Neuronal stem cell (in vitro differentiated cells): ENCODE data around the gene OR11H7.

Experiments used
- DNase-seq: peaks from one replicate; pipeline ENCODE4 v3.0.0-alpha.2; 2013; ENCODE audit warnings: low spot score
- H2AFZ ChIP-seq: one replicate; pipeline ENCODE4 v1.6.1; 2013; ENCODE audit warnings: mild to moderate bottlenecking, low read length, inconsistent platforms
- H2AK5ac ChIP-seq: 2 replicates; pipeline ENCODE4 v1.6.1; 2013; ENCODE audit warnings: low read depth, mild to moderate bottlenecking, inconsistent platforms, low read length, moderate library complexity, mixed read lengths
- H2BK120ac ChIP-seq: 2 replicates; pipeline ENCODE4 v1.6.1; 2013; ENCODE audit warnings: low read depth, mild to moderate bottlenecking, inconsistent platforms, low read length, moderate library complexity, mixed read lengths
- H2BK12ac ChIP-seq: one replicate; pipeline ENCODE4 v1.6.1; 2013; ENCODE audit warnings: low read length, inconsistent platforms
- H2BK15ac ChIP-seq: 2 replicates; pipeline ENCODE4 v1.6.1; 2013; ENCODE audit warnings: mild to moderate bottlenecking, low read length, inconsistent platforms, mixed read lengths
- H2BK5ac ChIP-seq: one replicate; pipeline ENCODE4 v1.6.1; 2013; ENCODE audit warnings: inconsistent platforms, mild to moderate bottlenecking, low read length, moderate library complexity
- H3K14ac ChIP-seq: one replicate; pipeline ENCODE4 v1.6.1; 2013; ENCODE audit warnings: low read length, inconsistent platforms
- H3K18ac ChIP-seq: 2 replicates; pipeline ENCODE4 v1.6.1; 2013; ENCODE audit warnings: low read length, inconsistent platforms
- H3K23ac ChIP-seq: 2 replicates; pipeline ENCODE4 v1.6.1; 2013; ENCODE audit warnings: low read depth, mild to moderate bottlenecking, mixed read lengths, low read length, inconsistent platforms; ENCODE audit not compliant: poor library complexity
- H3K27ac ChIP-seq: replicated peaks from 3 replicates; pipeline ENCODE4 v1.5.1; 2013; ENCODE audit warnings: low read length, inconsistent platforms
- H3K27me3 ChIP-seq, 3 experiments: 2 replicates each; pipeline ENCODE4 v1.6.1; 2013; ENCODE audit warnings: low read length in 3 of 3, mild to moderate bottlenecking in 2 of 3, inconsistent platforms in 1 of 3, low read depth in 1 of 3, mixed read lengths in 1 of 3, moderate library complexity in 1 of 3; ENCODE audit not compliant: control insufficient read depth in 3 of 3, insufficient read depth in 3 of 3
- H3K36me3 ChIP-seq, 2 donors: replicated peaks in 1 of 2; 2 replicates each; pipeline ENCODE4 v1.6.1; 2013; ENCODE audit warnings: low read length in 2 of 2; ENCODE audit not compliant: control insufficient read depth in 2 of 2, insufficient read depth in 2 of 2
- H3K4ac ChIP-seq: 2 replicates; pipeline ENCODE4 v1.6.1; 2013; ENCODE audit warnings: inconsistent platforms, mild to moderate bottlenecking, low read length, moderate library complexity
- H3K4me1 ChIP-seq, 2 donors: 1 replicate in 1 of 2; 2 replicates in 1 of 2; pipeline ENCODE4 v1.6.1; 2013; ENCODE audit warnings: low read length in 2 of 2, low read depth in 1 of 2; ENCODE audit not compliant: control insufficient read depth in 2 of 2, insufficient read depth in 1 of 2
- H3K4me2 ChIP-seq: one replicate; pipeline ENCODE4 v1.6.1; 2013; ENCODE audit warnings: mild to moderate bottlenecking, low read length, inconsistent platforms; ENCODE audit not compliant: insufficient read depth, poor library complexity, severe bottlenecking
- H3K4me3 ChIP-seq, 2 donors: 2 replicates each; pipeline ENCODE4 v1.5.1; 2013; ENCODE audit warnings: low read length in 2 of 2, mild to moderate bottlenecking in 2 of 2, inconsistent platforms in 1 of 2, moderate library complexity in 1 of 2
- H3K79me1 ChIP-seq: one replicate; pipeline ENCODE4 v1.6.1; 2013; ENCODE audit warnings: low read depth, mild to moderate bottlenecking, inconsistent platforms, low read length, moderate library complexity
- H3K9ac ChIP-seq: one replicate; pipeline ENCODE4 v1.6.1; 2013; ENCODE audit warnings: mild to moderate bottlenecking, low read depth, low read length, inconsistent platforms; ENCODE audit not compliant: poor library complexity
- H3K9me3 ChIP-seq, 2 donors: replicated peaks in 1 of 2; 2 replicates each; pipeline versions ENCODE3 to v1.6.1; 2013; ENCODE audit warnings: low read length in 2 of 2, mild to moderate bottlenecking in 2 of 2, inconsistent platforms in 1 of 2, low read depth in 1 of 2, mixed read lengths in 1 of 2, moderate library complexity in 1 of 2; ENCODE audit not compliant: control insufficient read depth in 2 of 2, insufficient read depth in 1 of 2
- H4K8ac ChIP-seq: one replicate; pipeline ENCODE4 v1.6.1; 2013; ENCODE audit warnings: low read depth, mild to moderate bottlenecking, inconsistent platforms, low read length, moderate library complexity
- H4K91ac ChIP-seq: one replicate; pipeline ENCODE4 v1.6.1; 2013; ENCODE audit warnings: low read length, low read depth, mild to moderate bottlenecking, inconsistent platforms; ENCODE audit not compliant: poor library complexity
- WGBS, 2 donors: extraction: QIAGEN DNeasy Blood & Tissue Kit; methylation state at CpG; one replicate each; pipeline ENCODE4 v1.1.7; 2013; ENCODE audit warnings: missing lambda C conversion rate in 2 of 2, mixed read lengths in 1 of 2; ENCODE audit not compliant: insufficient read length in 2 of 2, insufficient replicate concordance in 1 of 2; ENCODE audit errors: extremely low coverage in 2 of 2; 5-methylcytosine and 5-hydroxymethylcytosine counted together

Gene OR11H7

DNA sequence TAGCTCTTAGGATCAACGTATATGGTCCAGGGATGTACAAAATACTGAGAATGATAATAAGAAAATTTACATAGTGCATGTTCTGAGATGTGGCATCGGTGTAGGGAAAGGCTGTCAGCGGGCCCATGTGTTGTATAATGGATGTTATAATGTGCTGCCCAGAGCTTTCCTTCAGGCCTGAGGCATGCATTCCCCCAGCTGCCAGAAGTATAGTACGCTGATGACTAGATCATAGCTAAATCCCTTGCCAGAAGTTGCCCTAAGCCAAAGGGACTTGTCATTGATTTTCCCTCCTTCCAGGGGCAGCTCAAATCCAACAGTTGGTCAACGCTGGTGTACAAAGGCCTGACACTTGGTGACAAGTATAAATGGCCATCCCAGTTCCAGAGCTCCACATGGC, 44.6 kb upstream of the OR11H7 start:
- Histone ChIP-seq H3K27me3 (peaks cover 0 to 2% (median 0%) of the 10 kb centered on the region in 3 experiments), H2AK5ac (no peak overlapping the region), H3K4ac (no peak overlapping the region), H3K18ac (no peak overlapping the region), H3K4me1 (no peaks in the 10 kb centered on the region), H2BK15ac (no peak overlapping the region), H2BK12ac (no peak overlapping the region), H3K9ac (no peak overlapping the region), H2BK120ac (no peak overlapping the region), H2BK5ac (no peak overlapping the region), H4K8ac (no peak overlapping the region), H3K36me3 (no peaks in the 10 kb centered on the region), H3K23ac (no peak overlapping the region), H3K14ac (no peak overlapping the region), H3K4me2 (no peak overlapping the region), H2AFZ (no peak overlapping the region), H3K9me3 (peaks cover 0 to 25% of the 10 kb centered on the region in 2 donors), H3K27ac (no peak overlapping the region), H3K79me1 (peaks cover 2% of the 10 kb centered on the region), H4K91ac (no peak overlapping the region), H3K4me3 (no peak overlapping the region)
- WGBS, 2 donors, result no CpG with 5 or more reads among the region's 5 CpGs
- DNase-seq, result no peak

DNA sequence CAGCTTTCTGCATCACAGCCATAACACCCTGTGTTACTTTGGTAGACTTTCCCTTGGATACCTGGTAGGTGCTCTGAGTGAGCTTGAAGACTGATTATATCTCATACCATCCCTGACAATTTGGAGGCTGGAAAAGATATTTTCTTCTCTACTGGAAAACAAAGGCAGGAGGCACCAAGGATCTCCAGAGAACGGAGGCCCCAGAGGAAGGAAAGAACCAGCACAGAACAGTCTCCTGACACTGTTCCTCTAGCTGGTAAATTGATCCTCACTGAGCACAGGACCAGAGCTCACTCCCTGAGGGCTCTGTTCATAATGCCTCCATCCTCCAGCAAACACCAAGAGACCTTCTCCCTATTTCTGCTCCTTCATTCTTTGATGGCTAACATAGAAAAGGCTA, 38.2 kb upstream of the OR11H7 start, which contains the start of gene OR11G2:
TSS of gene OR11G2 (plus strand) at position 301 of the 400 bp plus-strand sequence. CDS start 6,542 bp downstream, outside the sequence.
- Histone ChIP-seq H3K27me3 (peaks cover 0 to 13% (median 0%) of the 10 kb centered on the region in 3 experiments), H4K91ac (no peak within 1 kb of the TSS), H3K9ac (no peak within 1 kb of the TSS), H3K27ac (no peak within 1 kb of the TSS), H2AFZ (no peak within 1 kb of the TSS), H3K4me3 (no peak within 1 kb of the TSS), H3K4me2 (no peak within 1 kb of the TSS), H2BK120ac (no peak within 1 kb of the TSS), H3K36me3 (no peaks in the 10 kb centered on the region), H3K4ac (no peak within 1 kb of the TSS), H3K79me1 (peaks cover 2% of the 10 kb centered on the region), H3K18ac (no peak within 1 kb of the TSS), H3K23ac (no peak within 1 kb of the TSS), H2BK15ac (no peak within 1 kb of the TSS), H2AK5ac (no peak within 1 kb of the TSS), H3K14ac (no peak within 1 kb of the TSS), H3K9me3 (peaks cover 0 to 22% of the 10 kb centered on the region in 2 donors), H3K4me1 (no peaks in the 10 kb centered on the region), H2BK5ac (no peak within 1 kb of the TSS), H2BK12ac (no peak within 1 kb of the TSS), H4K8ac (no peak within 1 kb of the TSS)
- WGBS, 2 donors, result no CpG with 5 or more reads among the region's 1 CpG
- no peak for DNase-seq

DNA sequence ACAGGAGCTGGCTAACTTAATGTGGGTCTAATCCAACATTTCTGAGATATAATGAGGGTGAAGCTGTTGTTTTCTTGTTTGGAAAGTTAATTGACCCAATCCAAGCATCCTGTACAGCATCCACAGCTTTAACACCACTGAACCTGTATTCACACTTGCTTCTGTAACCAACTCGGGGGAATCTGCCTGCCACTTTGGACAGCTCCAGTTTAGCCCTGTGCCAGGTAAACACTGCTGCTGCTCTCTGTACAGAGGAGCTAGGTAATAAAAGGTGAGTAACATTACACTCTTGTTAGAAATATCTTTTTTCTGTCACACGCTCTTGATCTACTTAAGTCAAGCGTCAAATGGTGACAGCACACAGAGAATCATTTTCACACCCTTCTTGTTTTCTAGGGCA, 37.4 kb upstream of the OR11H7 start:
- H3K36me3 ChIP-seq, result no peaks in the 10 kb centered on the region
- H4K91ac ChIP-seq, result no peak overlapping the region
- no peak overlapping the region for H2AFZ ChIP-seq
- DNase-seq, result no peak
- H2BK15ac ChIP-seq, result no peak overlapping the region
- no peak overlapping the region for H3K23ac ChIP-seq
- WGBS, 2 donors, result no CpG with 5 or more reads among the region's 3 CpGs
- H3K4me2 ChIP-seq, result no peak overlapping the region
- H3K4me1 ChIP-seq, result no peaks in the 10 kb centered on the region
- peaks cover 0 to 15% (median 0%) of the 10 kb centered on the region in 3 experiments for H3K27me3 ChIP-seq
- no peak overlapping the region for H3K14ac ChIP-seq
- H2BK120ac ChIP-seq, result no peak overlapping the region
- no peak overlapping the region for H3K4me3 ChIP-seq
- no peak overlapping the region for H3K4ac ChIP-seq
- H3K9me3 ChIP-seq, result peaks cover 0 to 25% of the 10 kb centered on the region in 2 donors
- no peak overlapping the region for H3K27ac ChIP-seq
- no peak overlapping the region for H3K18ac ChIP-seq
- peaks cover 2% of the 10 kb centered on the region for H3K79me1 ChIP-seq
- H2BK5ac ChIP-seq, result no peak overlapping the region
- no peak overlapping the region for H2BK12ac ChIP-seq
- no peak overlapping the region for H4K8ac ChIP-seq
- H2AK5ac ChIP-seq, result no peak overlapping the region
- H3K9ac ChIP-seq, result no peak overlapping the region

DNA sequence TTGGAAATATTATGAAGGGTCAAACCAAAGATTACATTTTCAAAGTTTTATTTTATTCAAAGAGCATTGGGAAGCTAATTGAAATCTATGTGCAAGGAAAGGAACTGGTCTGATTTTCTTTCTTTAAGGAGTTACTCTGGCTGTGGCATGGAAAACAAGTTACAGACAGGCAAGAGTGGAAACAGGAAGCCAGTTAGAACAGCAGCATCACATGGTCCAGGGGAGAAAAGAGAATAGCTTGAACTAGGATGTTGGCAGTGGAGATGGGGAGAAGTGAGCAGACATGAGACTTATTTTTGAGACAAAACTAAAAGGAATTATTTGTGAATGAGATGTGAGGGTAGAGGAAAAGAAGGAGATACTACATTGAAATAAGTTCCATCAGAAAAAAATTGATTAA, 34.7 kb upstream of the OR11H7 start:
- Histone ChIP-seq H2BK12ac (no peak overlapping the region), H4K91ac (no peak overlapping the region), H3K23ac (no peak overlapping the region), H2AK5ac (no peak overlapping the region), H2BK15ac (no peak overlapping the region), H2BK120ac (no peak overlapping the region), H3K9ac (no peak overlapping the region), H3K4me2 (no peak overlapping the region), H3K18ac (no peak overlapping the region), H2BK5ac (no peak overlapping the region), H4K8ac (no peak overlapping the region), H3K4me1 (no peaks in the 10 kb centered on the region), H3K4me3 (no peak overlapping the region), H3K27ac (no peak overlapping the region), H2AFZ (no peak overlapping the region), H3K4ac (no peak overlapping the region), H3K27me3 (peaks cover 0 to 15% (median 0%) of the 10 kb centered on the region in 3 experiments), H3K36me3 (no peaks in the 10 kb centered on the region), H3K9me3 (peaks cover 0 to 24% of the 10 kb centered on the region in 2 donors), H3K14ac (no peak overlapping the region), H3K79me1 (no peaks in the 10 kb centered on the region)
- DNase-seq, result no peak
